Heart right ventricle (tissue), 16 donors: ENCODE results near the gene GCC2. TPM values are rescaled to one million over a fixed set of nuclear protein-coding genes. Genes with fewer than 3 reads are reported as not detected.

Experiments
- ATAC-seq, 8 donors: fragments of 200-7000 bp; cut with Tn5 transposase; one replicate each; pipeline ENCODE4 v1.9.1; 2020; ENCODE audit warnings: mild to moderate bottlenecking in 8 of 8, moderate library complexity in 8 of 8, moderate number of reproducible peaks in 1 of 8
- DNase-seq, 2 donors: peaks; one replicate each; pipeline ENCODE4 v3.0.0-alpha.2; 2020
- H3K27ac ChIP-seq, 10 donors: fragments of 200-600 bp; sonication (generic) in 2 of 10; one replicate each; pipeline versions ENCODE4 v1.5.0 to v1.8.0; 2020 to 2022; ENCODE audit warnings: mild to moderate bottlenecking in 3 of 10
- H3K27me3 ChIP-seq, 7 donors: fragments of 200-600 bp; one replicate each; pipeline ENCODE4 v1.8.0; 2021 to 2022; ENCODE audit warnings: mild to moderate bottlenecking in 2 of 7
- H3K36me3 ChIP-seq, 9 donors: fragments of 200-600 bp; sonication (generic) in 1 of 9; one replicate each; pipeline versions ENCODE4 v1.5.0 to v1.8.0; 2020 to 2022; ENCODE audit warnings: mild to moderate bottlenecking in 2 of 9
- H3K4me1 ChIP-seq, 9 donors: fragments of 200-600 bp; sonication (generic) in 1 of 9; one replicate each; pipeline versions ENCODE4 v1.5.0 to v1.8.0; 2020 to 2022; ENCODE audit warnings: mild to moderate bottlenecking in 4 of 9
- H3K4me3 ChIP-seq, 10 donors: fragments of 200-600 bp; sonication (generic) in 2 of 10; one replicate each; pipeline versions ENCODE4 v1.5.0 to v1.8.0; 2020 to 2022; ENCODE audit warnings: mild to moderate bottlenecking in 7 of 10, moderate library complexity in 2 of 10
- H3K9me3 ChIP-seq, 11 donors: fragments of 200-600 bp in 10 of 11; sonication (generic) in 2 of 11; one replicate each; pipeline versions ENCODE4 v1.5.0 to v1.8.0; 2013 to 2022; ENCODE audit warnings: mild to moderate bottlenecking in 2 of 11, control low read depth in 1 of 11, moderate library complexity in 1 of 11
- CTCF ChIP-seq, 9 donors: fragments of 200-600 bp; sonication (generic) in 2 of 9; IDR thresholded peaks; one replicate each; pipeline versions ENCODE4 v1.5.0 to v1.8.0; 2021 to 2022; ENCODE audit warnings: antibody characterized with exemption in 9 of 9, mild to moderate bottlenecking in 5 of 9, moderate library complexity in 1 of 9
- WGBS, 2 donors: extraction: QIAGEN DNeasy Blood & Tissue Kit; methylation state at CpG; one replicate each; pipeline ENCODE4 v1.1.7; 2013; ENCODE audit warnings: inconsistent platforms in 1 of 2; 5-methylcytosine and 5-hydroxymethylcytosine counted together
- intact Hi-C, 10 donors: fragments of 100-400 bp; cut with DNase I; formaldehyde crosslinking; loops; one replicate each; pipeline versions ENCODE4 v1.11.1 to v1.14.2; 2022
- polyA plus RNA-seq, 2 donors: library from polyadenylated mRNA; stranded (reverse); fragments of 200-250 nt; gene quantifications; one replicate each; pipeline ENCODE4 v1.2.3, GENCODE V29; 2013
- total RNA-seq, 10 donors: library from RNA; stranded (reverse); fragmentation: NEBNext Ultra II Directional in 3 of 10; extraction: Animal tissue kit (Norgen Biotek cat#: 25700) in 3 of 10; gene quantifications; one replicate each; pipeline versions ENCODE4 v1.2.1 to v1.2.4, GENCODE V29; 2021 to 2023
- donor health status: Arrhythmogenic right ventricular cardiomyopathy.
- donor health status: ischemic (EF 13 %, LVEDD 7.1; RV severe dilation, severe dysfunction).
- donor health status: healthy with polysubstance abuse.
- donor health status: DM: no; HTN: yes; CAD: no.
- donor health status: DM: no; HTN: no; CAD: no.
- donor health status: ischemic (EF 25% LVEDD 6.9; RV normal size, moderate dysfunction).
- donor health status: ischemic (EF 25% LVEDD 5.7; RV mildly dilated, moderate dysfunction).
- donor health status: healthy.
- donor health status: DM: yes; HTN: yes; CAD: no.
- donor health status: Ischemic cardiomyopathy.
- donor health status: ischemic (EF 35%, LVEDD 5.7; RV mildly dilated, moderate dysfunction).
- donor health status: nonischemic (EF 11% LVEDD 7.7; RV severe dilation, severe dysfunction).
- donor health status: DM: yes; HTN: yes; CAD: no.
- donor health status: PGD.
- donor health status: ischemic (EF 29% LVEDD 5.4; RV normal size, mild dysfunction).
- donor health status: nonischemic (EF 23%, LVEDD 6.1; RV moderate dilation, normal function).

GCC2 gene
- total and polyA plus RNA-seq, 12 donors: 4.1 to 31.8 (median 26.5) TPM

GRCh38 chr2:108542071-108542470 lies 93.1 kb downstream of the GCC2 start:
- DNase-seq (no peak), ATAC-seq (peak in 1 of 8 donors; percentile 31)
- Histone ChIP-seq H3K4me3 (no peak overlapping the region), H3K4me1 (peaks cover 0 to 32% (median 23%) of the 10 kb centered on the region in 9 donors), H3K27me3 (no peaks in the 10 kb centered on the region), H3K9me3 (no peaks in the 10 kb centered on the region), H3K36me3 (no peaks in the 10 kb centered on the region), H3K27ac (peak overlapping the region in 2 of 10 donors; percentile 6 to 23)
- intact Hi-C loops: no loop called here
- TF ChIP-seq CTCF (IDR thresholded peaks at IDR 0.05): no peak
- 41 to 42% methylated on average over 4 of the region's 4 CpGs for WGBS, 2 donors

GRCh38 chr2:108547606-108548005 lies 98.6 kb downstream of the GCC2 start:
- intact Hi-C loops: loop anchor here in 1 of 10 donors (5.0 kb wide), 1 partner anchor 35 kb away; no protein-coding TSS in a partner anchor
- Histone ChIP-seq H3K4me1 (peaks cover 1 to 21% (median 11%) of the 10 kb centered on the region in 9 donors), H3K27ac (no peak overlapping the region), H3K36me3 (no peaks in the 10 kb centered on the region), H3K4me3 (no peak overlapping the region), H3K9me3 (no peaks in the 10 kb centered on the region), H3K27me3 (no peaks in the 10 kb centered on the region)
- no peak for DNase-seq
- 76 to 80% methylated on average over 5 of the region's 5 CpGs for WGBS, 2 donors
- no peak for TF ChIP-seq CTCF (IDR thresholded peaks at IDR 0.05)
- no peak for ATAC-seq

- H3K9me3 ChIP-seq: no peaks in the 10 kb centered on the region
These were observed 99.4 kb downstream of the GCC2 start for GRCh38 chr2:108548208-108549003.

GRCh38 chr2:108552566-108552965 lies 103.6 kb downstream of the GCC2 start:
- Histone ChIP-seq H3K4me3 (no peak overlapping the region), H3K4me1 (peaks cover 21 to 62% (median 41%) of the 10 kb centered on the region in 9 donors), H3K27ac (peak overlapping the region in 9 of 10 donors; percentile 21 to 79 (median 65)), H3K36me3 (no peaks in the 10 kb centered on the region), H3K9me3 (no peaks in the 10 kb centered on the region), H3K27me3 (no peaks in the 10 kb centered on the region)
- 47 to 67% methylated on average over 2 of the region's 2 CpGs for WGBS, 2 donors
- intact Hi-C loops: no loop called here
- DNase-seq (no peak), ATAC-seq (no peak)
- TF ChIP-seq CTCF (IDR thresholded peaks at IDR 0.05): no peak

More at GRCh38 chr2:108548208-108549003, 99.4 kb downstream of the GCC2 start:
- DNase-seq (no peak), ATAC-seq (no peak)
- no peak for TF ChIP-seq CTCF (IDR thresholded peaks at IDR 0.05)
- H3K4me3 ChIP-seq: no peak overlapping the region
- no peaks in the 10 kb centered on the region for H3K36me3 ChIP-seq
- H3K27ac ChIP-seq: peak overlapping the region in 1 of 10 donors; percentile 2
- intact Hi-C loops: loop anchor here in 1 of 10 donors (5.0 kb wide), 1 partner anchor 34 kb away; no protein-coding TSS in a partner anchor
- peaks cover 8 to 29% (median 18%) of the 10 kb centered on the region in 9 donors for H3K4me1 ChIP-seq
- no peaks in the 10 kb centered on the region for H3K27me3 ChIP-seq
- WGBS, 2 donors: 56 to 58% methylated on average over 9 of the region's 9 CpGs
